B cell (primary cell): ENCODE results near the gene COL4A5. TPM values are rescaled to one million over a fixed set of nuclear protein-coding genes. Genes with fewer than 3 reads are reported as not detected.

Experiments
- ATAC-seq: fragments of 200-7000 bp; cut with Tn5 transposase; one replicate; pipeline ENCODE4 v1.10.0; 2021; ENCODE audit warnings: low read depth, mild to moderate bottlenecking, moderate number of reproducible peaks, moderate library complexity
- CTCF ChIA-PET: fragments of 350-600 bp; sonication (Branson Sonifier 250); formaldehyde crosslinking; loops from one replicate; lab custom pipeline; 2021; ENCODE audit warnings: antibody characterized with exemption, inconsistent platforms; lab: Charles Lee
- POLR2A ChIA-PET: fragments of 350-600 bp; sonication (Branson Sonifier 250); formaldehyde crosslinking; loops from one replicate; lab custom pipeline; 2021; ENCODE audit warnings: antibody characterized with exemption; lab: Charles Lee
- DNase-seq: peaks from one replicate; pipeline ENCODE4 v3.0.0; 2013
- H2AFZ ChIP-seq: 2 replicates; pipeline ENCODE4 v1.6.1; 2012; ENCODE audit warnings: mild to moderate bottlenecking, low read depth, low read length; ENCODE audit not compliant: insufficient read depth, poor library complexity, severe bottlenecking
- H3K27ac ChIP-seq, 2 donors: 1 replicate in 1 of 2; 2 replicates in 1 of 2; pipeline ENCODE4 v1.5.1; 2012 to 2013; ENCODE audit warnings: low read length in 2 of 2, mild to moderate bottlenecking in 2 of 2, moderate library complexity in 1 of 2
- H3K27me3 ChIP-seq, 4 experiments: fragments of 200-600 bp in 1 of 4; sonication (generic) in 1 of 4; replicated peaks in 1 of 4; 1 replicate in 2 of 4; 2 replicates in 2 of 4; pipeline versions ENCODE4 v1.6.1 to v1.7.0; 2013 to 2016; ENCODE audit warnings: low read length in 3 of 4, mild to moderate bottlenecking in 2 of 4, mixed read lengths in 1 of 4, moderate library complexity in 1 of 4; ENCODE audit not compliant: insufficient read depth in 4 of 4, control insufficient read depth in 3 of 4; ENCODE audit errors: control extremely low read depth in 1 of 4
- H3K36me3 ChIP-seq, 2 experiments: replicated peaks in 1 of 2; 1 replicate in 1 of 2; 2 replicates in 1 of 2; pipeline versions ENCODE4 v1.6.1 to v1.7.1; 2013; ENCODE audit warnings: low read length in 1 of 2; ENCODE audit not compliant: insufficient read depth in 2 of 2, control insufficient read depth in 1 of 2; ENCODE audit errors: control extremely low read depth in 1 of 2, extremely low read depth in 1 of 2
- H3K4me1 ChIP-seq, 2 donors: fragments of 200-600 bp in 1 of 2; sonication (generic) in 1 of 2; 1 replicate in 1 of 2; 2 replicates in 1 of 2; pipeline versions ENCODE4 v1.5.1 to v1.6.1; 2013 to 2017; ENCODE audit warnings: low read length in 2 of 2; ENCODE audit not compliant: control insufficient read depth in 2 of 2, insufficient read depth in 2 of 2
- H3K4me2 ChIP-seq: replicated peaks from 2 replicates; pipeline ENCODE3; 2012; ENCODE audit warnings: mild to moderate bottlenecking, low read depth, low read length; ENCODE audit not compliant: poor library complexity, severe bottlenecking
- H3K4me3 ChIP-seq, 5 experiments: fragments of 200-600 bp in 1 of 5; sonication (generic) in 1 of 5; 1 replicate in 3 of 5; 2 replicates in 2 of 5; pipeline versions ENCODE4 v1.5.1 to v1.7.0; 2011 to 2016; ENCODE audit warnings: low read length in 4 of 5, mild to moderate bottlenecking in 4 of 5, low read depth in 2 of 5, control low read depth in 1 of 5, moderate library complexity in 1 of 5; ENCODE audit not compliant: insufficient read depth in 1 of 5; ENCODE audit errors: control extremely low read depth in 1 of 5, extremely low read depth in 1 of 5
- H3K79me2 ChIP-seq: fragments of 200-600 bp; sonication (generic); one replicate; pipeline ENCODE4 v1.6.0; 2016; ENCODE audit warnings: low read length; ENCODE audit not compliant: control insufficient read depth, insufficient read depth
- H3K9ac ChIP-seq: fragments of 200-600 bp; sonication (generic); 2 replicates; pipeline ENCODE4 v1.6.1; 2017; ENCODE audit warnings: mild to moderate bottlenecking, low read length, moderate library complexity
- H3K9me3 ChIP-seq, 3 donors: one replicate each; pipeline versions ENCODE4 v1.6.1 to v1.7.1; 2013; ENCODE audit warnings: low read length in 2 of 3; ENCODE audit not compliant: control insufficient read depth in 2 of 3, insufficient read depth in 1 of 3; ENCODE audit errors: control extremely low read depth in 1 of 3
- H4K20me1 ChIP-seq: 2 replicates; pipeline ENCODE4 v1.6.0; 2012; ENCODE audit warnings: mild to moderate bottlenecking, low read length; ENCODE audit not compliant: insufficient read depth, control insufficient read depth, poor library complexity, severe bottlenecking
- H3K27ac Mint-ChIP-seq: one replicate; pipeline ENCODE4 v1.8.0; 2021; ENCODE audit warnings: mixed read lengths
- H3K27me3 Mint-ChIP-seq: one replicate; pipeline ENCODE4 v1.8.0; 2021; ENCODE audit warnings: mixed read lengths
- H3K4me1 Mint-ChIP-seq: one replicate; pipeline ENCODE4 v1.8.0; 2021; ENCODE audit warnings: mixed read lengths
- H3K4me3 Mint-ChIP-seq: one replicate; pipeline ENCODE4 v1.8.0; 2021; ENCODE audit warnings: mixed read lengths
- H3K9me3 Mint-ChIP-seq: one replicate; pipeline ENCODE4 v1.8.0; 2022; ENCODE audit warnings: mixed read lengths; ENCODE audit not compliant: insufficient read depth
- EZH2 ChIP-seq: IDR thresholded peaks from 2 replicates; pipeline ENCODE4 v1.6.1; 2012; ENCODE audit warnings: borderline replicate concordance, low read depth, mild to moderate bottlenecking, moderate library complexity, low read length; ENCODE audit not compliant: insufficient read depth, poor library complexity, severe bottlenecking
- WGBS: methylation state at CpG from one replicate; pipeline ENCODE4 v1.1.5; 2013; ENCODE audit warnings: missing lambda C conversion rate; ENCODE audit not compliant: insufficient coverage; 5-methylcytosine and 5-hydroxymethylcytosine counted together
- intact Hi-C: fragments of 100-400 bp; cut with micrococcal nuclease; formaldehyde crosslinking; loops from one replicate; pipeline ENCODE4 v1.10.0; 2022
- polyA plus RNA-seq: library from polyadenylated mRNA; depleted of rRNA; stranded (reverse); fragments of >200 nt; gene quantifications from 2 replicates; pipeline ENCODE4 v1.2.3, GENCODE V29; 2012
- total RNA-seq, 2 donors: library from RNA; stranded (reverse); fragments of 120-200 nt in 1 of 2; gene quantifications; 1 replicate in 1 of 2; 2 replicates in 1 of 2; pipeline versions ENCODE4 v1.2.3 to v1.2.4, GENCODE V29; 2013 to 2022
- TF ChIP-seq, protein P1 (sequence below): fragments of 200-600 bp; IDR thresholded peaks from one replicate; pipeline ENCODE4 v1.8.0; 2022; ENCODE audit warnings: antibody characterized with exemption, mild to moderate bottlenecking

COL4A5 gene
- total and polyA plus RNA-seq, 2 donors (not counting 1 experiment from before 2014, with no cell fraction given), result not detected

GRCh38 chrX:108641589-108642272 lies 202.1 kb downstream of the COL4A5 start:
- H3K9me3 ChIP-seq, result no peaks in the 10 kb centered on the region
- H3K79me2 ChIP-seq, result no peaks in the 10 kb centered on the region
- H3K27me3 Mint-ChIP-seq, result no peaks in the 10 kb centered on the region
- WGBS, result 83% methylated on average over 1 of the region's 6 CpGs
- ChIA-PET CTCF (no interaction called here), POLR2A (no interaction called here)
- TF ChIP-seq, protein P1, sequence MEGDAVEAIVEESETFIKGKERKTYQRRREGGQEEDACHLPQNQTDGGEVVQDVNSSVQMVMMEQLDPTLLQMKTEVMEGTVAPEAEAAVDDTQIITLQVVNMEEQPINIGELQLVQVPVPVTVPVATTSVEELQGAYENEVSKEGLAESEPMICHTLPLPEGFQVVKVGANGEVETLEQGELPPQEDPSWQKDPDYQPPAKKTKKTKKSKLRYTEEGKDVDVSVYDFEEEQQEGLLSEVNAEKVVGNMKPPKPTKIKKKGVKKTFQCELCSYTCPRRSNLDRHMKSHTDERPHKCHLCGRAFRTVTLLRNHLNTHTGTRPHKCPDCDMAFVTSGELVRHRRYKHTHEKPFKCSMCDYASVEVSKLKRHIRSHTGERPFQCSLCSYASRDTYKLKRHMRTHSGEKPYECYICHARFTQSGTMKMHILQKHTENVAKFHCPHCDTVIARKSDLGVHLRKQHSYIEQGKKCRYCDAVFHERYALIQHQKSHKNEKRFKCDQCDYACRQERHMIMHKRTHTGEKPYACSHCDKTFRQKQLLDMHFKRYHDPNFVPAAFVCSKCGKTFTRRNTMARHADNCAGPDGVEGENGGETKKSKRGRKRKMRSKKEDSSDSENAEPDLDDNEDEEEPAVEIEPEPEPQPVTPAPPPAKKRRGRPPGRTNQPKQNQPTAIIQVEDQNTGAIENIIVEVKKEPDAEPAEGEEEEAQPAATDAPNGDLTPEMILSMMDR, result no peak
- TF ChIP-seq EZH2, result no peak
- no peak overlapping the region for H3K4me3 ChIP-seq
- no peaks in the 10 kb centered on the region for H4K20me1 ChIP-seq
- H3K9me3 Mint-ChIP-seq, result no peaks in the 10 kb centered on the region
- H3K9ac ChIP-seq, result no peak overlapping the region
- intact Hi-C loops, result no loop called here
- no peak overlapping the region for H2AFZ ChIP-seq
- H3K27ac ChIP-seq, result no peak overlapping the region
- H3K4me1 Mint-ChIP-seq, result no peaks in the 10 kb centered on the region
- no peak overlapping the region for H3K4me3 Mint-ChIP-seq
- no peak for DNase-seq
- H3K4me2 ChIP-seq, result no peak overlapping the region
- H3K36me3 ChIP-seq, result no peaks in the 10 kb centered on the region
- H3K4me1 ChIP-seq, result no peaks in the 10 kb centered on the region
- no peak overlapping the region for H3K27ac Mint-ChIP-seq
- no peaks in the 10 kb centered on the region for H3K27me3 ChIP-seq
- ATAC-seq, result no peak

GRCh38 chrX:108642273-108642628 lies 202.6 kb downstream of the COL4A5 start:
- no peaks in the 10 kb centered on the region for H3K9me3 ChIP-seq
- intact Hi-C loops, result no loop called here
- Mint-ChIP-seq H3K27me3 (no peaks in the 10 kb centered on the region), H3K4me3 (no peak overlapping the region), H3K4me1 (no peaks in the 10 kb centered on the region), H3K27ac (no peak overlapping the region), H3K9me3 (no peaks in the 10 kb centered on the region)
- H3K4me1 ChIP-seq, result no peaks in the 10 kb centered on the region
- H3K27ac ChIP-seq, result no peak overlapping the region
- no peak overlapping the region for H2AFZ ChIP-seq
- H3K4me2 ChIP-seq, result no peak overlapping the region
- no peaks in the 10 kb centered on the region for H3K79me2 ChIP-seq
- no peaks in the 10 kb centered on the region for H4K20me1 ChIP-seq
- ChIA-PET POLR2A (no interaction called here), CTCF (no interaction called here)
- TF ChIP-seq, protein P1, result no peak
- no peak for TF ChIP-seq EZH2
- no peak for ATAC-seq
- H3K36me3 ChIP-seq, result no peaks in the 10 kb centered on the region
- no CpG with 5 or more reads among the region's 1 CpG for WGBS
- no peak overlapping the region for H3K9ac ChIP-seq
- H3K4me3 ChIP-seq, result no peak overlapping the region
- no peak for DNase-seq
- H3K27me3 ChIP-seq, result no peaks in the 10 kb centered on the region
